SK-N-SH treated with all-trans-retinoic acid at 6 μM for 48 hours (cell line): ENCODE data around the gene IKZF3.

Experiments
- BACH2 ChIP-seq: fragments of 250-450 bp; sonication (Bioruptor Pico); IDR thresholded peaks from 2 replicates; pipeline ENCODE4 v1.9.0; 2021; ENCODE audit warnings: mild to moderate bottlenecking, borderline replicate concordance
- CSDC2 ChIP-seq: fragments of 250-450 bp; sonication (Bioruptor Pico); IDR thresholded peaks from 2 replicates; pipeline ENCODE4 v1.5.0; 2020; ENCODE audit warnings: mild to moderate bottlenecking, moderate library complexity
- PATZ1 ChIP-seq: fragments of 250-450 bp; sonication (Bioruptor Pico); IDR thresholded peaks from 2 replicates; pipeline ENCODE4 v1.8.0; 2020; ENCODE audit warnings: mild to moderate bottlenecking, moderate library complexity, borderline replicate concordance
- POU6F1 ChIP-seq: fragments of 250-450 bp; sonication (Bioruptor Pico); IDR thresholded peaks from 2 replicates; pipeline ENCODE4 v1.8.0; 2021; ENCODE audit warnings: low read depth, mild to moderate bottlenecking, moderate library complexity, borderline replicate concordance
- SNAI2 ChIP-seq: fragments of 250-450 bp; sonication (Bioruptor Pico); IDR thresholded peaks from 2 replicates; pipeline ENCODE4 v1.5.0; 2020; ENCODE audit warnings: mild to moderate bottlenecking, moderate library complexity
- TCF4 ChIP-seq: fragments of 250-450 bp; sonication (Bioruptor Pico); IDR thresholded peaks from 2 replicates; pipeline ENCODE4 v1.8.0; 2021; ENCODE audit warnings: mild to moderate bottlenecking, moderate library complexity, borderline replicate concordance
- TOX ChIP-seq: fragments of 250-450 bp; sonication (Bioruptor Pico); IDR thresholded peaks from 2 replicates; pipeline ENCODE4 v1.8.0; 2021; ENCODE audit warnings: mild to moderate bottlenecking, moderate library complexity, borderline replicate concordance
- ZC3H10 ChIP-seq: fragments of 250-450 bp; sonication (Bioruptor Pico); IDR thresholded peaks from 2 replicates; pipeline ENCODE4 v1.5.1; 2021; ENCODE audit warnings: mild to moderate bottlenecking, moderate library complexity
- ZFP3 ChIP-seq: fragments of 250-450 bp; sonication (Bioruptor Pico); IDR thresholded peaks from 2 replicates; pipeline ENCODE4 v1.5.0; 2020; ENCODE audit warnings: mild to moderate bottlenecking, moderate library complexity
- ZFP30 ChIP-seq: fragments of 450-650 bp; formaldehyde crosslinking; IDR thresholded peaks from 2 replicates; pipeline ENCODE4 v1.5.0; 2022; ENCODE audit warnings: mild to moderate bottlenecking, moderate library complexity
- ZNF8 ChIP-seq: fragments of 450-650 bp; formaldehyde crosslinking; IDR thresholded peaks from 2 replicates; pipeline ENCODE4 v1.5.0; 2020; ENCODE audit warnings: mild to moderate bottlenecking, moderate library complexity

GRCh38 chr17:39765766-39766165, 98.3 kb downstream of the IKZF3 start:
- TF ChIP-seq ZNF8 (no peak), PATZ1 (CRISPR knock-in tag) (no peak), TCF4 (no peak), ZFP30 (CRISPR knock-in tag) (no peak), CSDC2 (CRISPR knock-in tag) (no peak), ZC3H10 (no peak), BACH2 (CRISPR knock-in tag) (no peak), POU6F1 (CRISPR knock-in tag) (no peak), SNAI2 (CRISPR knock-in tag) (no peak), TOX (CRISPR knock-in tag) (no peak), ZFP3 (CRISPR knock-in tag) (no peak)
